K562 (cell line): ENCODE data around the gene ZNF268. TPM values are rescaled to one million over a fixed set of nuclear protein-coding genes. Genes with fewer than 3 reads are reported as not detected.

ENCODE experiments used
- BCLAF1 ChIP-seq, 2 experiments: fragments of 450-650 bp in 1 of 2; IDR thresholded peaks; 2 replicates each; pipeline ENCODE4 v1.6.1; 2011 to 2017; ENCODE audit warnings: low read depth in 2 of 2, antibody characterized with exemption in 1 of 2, borderline replicate concordance in 1 of 2, low read length in 1 of 2, mild to moderate bottlenecking in 1 of 2, mixed read lengths in 1 of 2; ENCODE audit not compliant: control insufficient read depth in 1 of 2
- C11orf30 ChIP-seq: fragments of 450-650 bp; IDR thresholded peaks from 2 replicates; pipeline ENCODE4 v1.6.1; 2016; ENCODE audit warnings: low read depth, mild to moderate bottlenecking
- ERF ChIP-seq: fragments of 450-650 bp; formaldehyde crosslinking; IDR thresholded peaks from 2 replicates; pipeline ENCODE4 v1.4.0; 2020; ENCODE audit warnings: mild to moderate bottlenecking, mixed read lengths
- GATA2 ChIP-seq: sonication (generic); formaldehyde crosslinking; IDR thresholded peaks from 2 replicates; pipeline ENCODE4 v1.4.0; 2020; ENCODE audit warnings: mild to moderate bottlenecking, missing genetic modification reagents
- HOXB6 ChIP-seq: fragments of 250-450 bp; sonication (Bioruptor Pico); IDR thresholded peaks from 2 replicates; pipeline ENCODE4 v1.5.1; 2022; ENCODE audit warnings: mild to moderate bottlenecking, borderline replicate concordance
- KLF1 ChIP-seq: fragments of 450-650 bp; IDR thresholded peaks from 2 replicates; pipeline ENCODE4 v1.6.1; 2016; ENCODE audit warnings: missing genetic modification characterization, missing compliant biosample characterization
- LARP7 ChIP-seq: fragments of 450-650 bp; IDR thresholded peaks from 2 replicates; pipeline ENCODE4 v1.6.1; 2016
- RBM25 ChIP-seq: fragments of 200-400 bp; formaldehyde crosslinking; IDR thresholded peaks from 2 replicates; pipeline ENCODE4 v1.6.1; 2018; ENCODE audit warnings: low read length, low read depth, moderate library complexity; ENCODE audit not compliant: severe bottlenecking
- SMAD3 ChIP-seq: fragments of 450-650 bp; formaldehyde crosslinking; conservative IDR thresholded peaks from 2 replicates; pipeline ENCODE4 v1.4.0; 2020; ENCODE audit warnings: mild to moderate bottlenecking
- SMC3 ChIP-seq: conservative IDR thresholded peaks from 2 replicates; pipeline ENCODE4 v1.6.1; 2011; ENCODE audit warnings: low read depth, low read length, improper control_type of control experiment; ENCODE audit not compliant: insufficient read depth
- TRIM24 ChIP-seq, 2 experiments: fragments of 450-650 bp; IDR thresholded peaks; 2 replicates each; pipeline ENCODE4 v1.6.1; 2016
- ZBED1 ChIP-seq: IDR thresholded peaks from 2 replicates; pipeline ENCODE4 v1.6.1; 2014
- ZBTB11 ChIP-seq, 3 experiments: fragments of 200-800 bp in 1 of 3; fragments of 250-450 bp in 1 of 3; fragments of 450-650 bp in 1 of 3; sonication (Bioruptor Pico) in 1 of 3; sonication (Bioruptor generic) in 1 of 3; formaldehyde crosslinking in 1 of 3; IDR thresholded peaks; 2 replicates each; pipeline versions ENCODE4 v1.6.1 to v1.8.0; 2016 to 2022; ENCODE audit warnings: mild to moderate bottlenecking in 2 of 3, missing genetic modification characterization in 2 of 3, missing compliant biosample characterization in 1 of 3, moderate library complexity in 1 of 3
- ZBTB34 ChIP-seq: fragments of 250-450 bp; sonication (Bioruptor Pico); IDR thresholded peaks from 2 replicates; pipeline ENCODE4 v1.8.0; 2021; ENCODE audit warnings: mild to moderate bottlenecking, moderate library complexity
- ZFX ChIP-seq: sonication (generic); formaldehyde crosslinking; IDR thresholded peaks from 2 replicates; pipeline ENCODE4 v1.8.0; 2022; ENCODE audit warnings: mild to moderate bottlenecking, missing genetic modification reagents, moderate library complexity
- ZNF133 ChIP-seq: fragments of 250-450 bp; sonication (Bioruptor Pico); IDR thresholded peaks from 2 replicates; pipeline ENCODE4 v1.4.0; 2020; ENCODE audit warnings: mild to moderate bottlenecking
- ZNF830 ChIP-seq: fragments of 250-450 bp; sonication (Bioruptor Pico); IDR thresholded peaks from 2 replicates; pipeline ENCODE4 v1.5.0; 2021; ENCODE audit warnings: mild to moderate bottlenecking
- polyA plus RNA-seq, 8 experiments: library from polyadenylated mRNA; depleted of rRNA in 4 of 8; stranded (reverse) in 5 of 8; unstranded in 3 of 8; fragments of >200 nt; fragmentation: Nextera tagmentation in 2 of 8; fragmentation: Illumina TruSeq in 1 of 8; extraction: Ambion mirVana in 2 of 8; extraction: Trizol in 1 of 8; gene quantifications; 2 replicates each; pipeline versions ENCODE4 v1.2.1 to v1.2.3, GENCODE V29; 2011 to 2014; ENCODE audit warnings: inconsistent platforms in 1 of 8, missing spikeins in 1 of 8
- total RNA-seq, 7 experiments: library from RNA; depleted of rRNA in 6 of 7; stranded (reverse); fragments of >200 nt in 6 of 7; fragmentation: Illumina TruSeq in 2 of 7; extraction: Trizol in 2 of 7; gene quantifications; 2 replicates each; pipeline versions ENCODE4 v1.2.1 to v1.2.3, GENCODE V29; 2011 to 2021; ENCODE audit warnings: low replicate concordance in 1 of 7
- TF ChIP-seq, protein P1 (sequence below): sonication (generic); formaldehyde crosslinking; IDR thresholded peaks from 2 replicates; pipeline ENCODE4 v1.8.0; 2022; ENCODE audit warnings: missing genetic modification reagents, mild to moderate bottlenecking, borderline replicate concordance

The ZNF268 gene
- total and polyA plus RNA-seq, 9 of the 15 experiments (the other 6 are each of a cell fraction or from before 2014, with no cell fraction given) = 4.8 to 12.0 (median 7.7) TPM

- TF ChIP-seq ZNF133 (CRISPR knock-in tag) = no peak
- peak in 1 of 3 experiments; percentile 73; a peak in 2 of 6 replicates for TF ChIP-seq ZBTB11 (CRISPR knock-in tag; IDR thresholded peaks at IDR 0.05)
- TF ChIP-seq ZBED1 = no peak
- no peak for TF ChIP-seq HOXB6 (CRISPR knock-in tag)
- TF ChIP-seq, protein P1, sequence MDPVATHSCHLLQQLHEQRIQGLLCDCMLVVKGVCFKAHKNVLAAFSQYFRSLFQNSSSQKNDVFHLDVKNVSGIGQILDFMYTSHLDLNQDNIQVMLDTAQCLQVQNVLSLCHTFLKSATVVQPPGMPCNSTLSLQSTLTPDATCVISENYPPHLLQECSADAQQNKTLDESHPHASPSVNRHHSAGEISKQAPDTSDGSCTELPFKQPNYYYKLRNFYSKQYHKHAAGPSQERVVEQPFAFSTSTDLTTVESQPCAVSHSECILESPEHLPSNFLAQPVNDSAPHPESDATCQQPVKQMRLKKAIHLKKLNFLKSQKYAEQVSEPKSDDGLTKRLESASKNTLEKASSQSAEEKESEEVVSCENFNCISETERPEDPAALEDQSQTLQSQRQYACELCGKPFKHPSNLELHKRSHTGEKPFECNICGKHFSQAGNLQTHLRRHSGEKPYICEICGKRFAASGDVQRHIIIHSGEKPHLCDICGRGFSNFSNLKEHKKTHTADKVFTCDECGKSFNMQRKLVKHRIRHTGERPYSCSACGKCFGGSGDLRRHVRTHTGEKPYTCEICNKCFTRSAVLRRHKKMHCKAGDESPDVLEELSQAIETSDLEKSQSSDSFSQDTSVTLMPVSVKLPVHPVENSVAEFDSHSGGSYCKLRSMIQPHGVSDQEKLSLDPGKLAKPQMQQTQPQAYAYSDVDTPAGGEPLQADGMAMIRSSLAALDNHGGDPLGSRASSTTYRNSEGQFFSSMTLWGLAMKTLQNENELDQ (CRISPR knock-in tag) = no peak
- peak; percentile 69 for TF ChIP-seq ZFX (CRISPR knock-in tag)
- TF ChIP-seq GATA2 (CRISPR knock-in tag) = no peak
- TF ChIP-seq C11orf30 = peak; percentile 93
- no peak for TF ChIP-seq BCLAF1 (IDR thresholded peaks at IDR 0.05; ENCODE audit: borderline replicate concordance in 1 of 2, control insufficient read depth in 1 of 2, low read depth in 2 of 2, low read length in 1 of 2)
- no peak for TF ChIP-seq LARP7
- TF ChIP-seq ZBTB34 (CRISPR knock-in tag) = no peak
- no peak for TF ChIP-seq SMAD3
- TF ChIP-seq ERF (CRISPR knock-in tag) = no peak
- TF ChIP-seq TRIM24 (IDR thresholded peaks at IDR 0.05) = no peak
- TF ChIP-seq KLF1 (tag) = 0 out of 2 replicates have a peak, but pooled peaks have one; percentile 30
- TF ChIP-seq ZNF830 (CRISPR knock-in tag) = no peak
- TF ChIP-seq SMC3 = peak; percentile 61; the same call in 1 of the 2 replicates
- TF ChIP-seq RBM25 = no peak
Observed at GRCh38 chr12:133181238-133181959, at the start of gene ZNF268 (continued).
